ENCODE measurements around the gene HYAL2.
"Not testable (repeated sequence)": the region's sequence is repeated elsewhere in the genome, so short reads cannot be mapped to it uniquely, and the experiment has no call there.

HYAL2 gene

DNA sequence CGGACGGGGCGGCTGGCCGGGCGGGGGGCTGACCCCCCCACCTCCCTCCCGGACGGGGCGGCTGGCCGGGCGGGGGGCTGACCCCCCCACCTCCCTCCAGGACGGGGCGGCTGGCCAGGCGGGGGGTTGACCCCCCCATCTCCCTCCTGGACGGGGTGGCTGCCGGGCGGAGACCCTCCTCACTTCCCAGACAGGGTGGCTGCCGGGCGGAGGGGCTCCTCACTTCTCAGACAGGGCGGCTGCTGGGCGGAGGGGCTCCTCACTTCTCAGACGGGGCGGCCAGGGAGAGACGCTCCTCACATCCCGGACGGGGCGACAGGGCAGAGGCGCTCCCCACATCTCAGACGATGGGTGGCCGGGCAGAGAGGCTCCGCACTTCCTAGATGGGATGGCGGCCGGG is 10.5 kb downstream of the HYAL2 start:
- not testable (repeated sequence) for DNase-seq (ENCODE audit: low read depth in 2 of 2)

- no peak for DNase-seq (ENCODE audit: low read depth in 2 of 2)
Observed at GRCh38 chr3:50304601-50305000, 17.9 kb downstream of the HYAL2 start.

GRCh38 chr3:50303013-50303815 is 19.3 kb downstream of the HYAL2 start, which contains the start of gene HYAL1:
Gene HYAL1, minus strand, starts transcription at chr3:50303574. Its CDS starts 618 bp downstream, at chr3:50302956.
- no peak for DNase-seq (ENCODE audit: low read depth in 2 of 2)

GRCh38 chr3:50302095-50303012 is 20.2 kb downstream of the HYAL2 start:
- DNase-seq (ENCODE audit: low read depth in 2 of 2): no peak

DNA sequence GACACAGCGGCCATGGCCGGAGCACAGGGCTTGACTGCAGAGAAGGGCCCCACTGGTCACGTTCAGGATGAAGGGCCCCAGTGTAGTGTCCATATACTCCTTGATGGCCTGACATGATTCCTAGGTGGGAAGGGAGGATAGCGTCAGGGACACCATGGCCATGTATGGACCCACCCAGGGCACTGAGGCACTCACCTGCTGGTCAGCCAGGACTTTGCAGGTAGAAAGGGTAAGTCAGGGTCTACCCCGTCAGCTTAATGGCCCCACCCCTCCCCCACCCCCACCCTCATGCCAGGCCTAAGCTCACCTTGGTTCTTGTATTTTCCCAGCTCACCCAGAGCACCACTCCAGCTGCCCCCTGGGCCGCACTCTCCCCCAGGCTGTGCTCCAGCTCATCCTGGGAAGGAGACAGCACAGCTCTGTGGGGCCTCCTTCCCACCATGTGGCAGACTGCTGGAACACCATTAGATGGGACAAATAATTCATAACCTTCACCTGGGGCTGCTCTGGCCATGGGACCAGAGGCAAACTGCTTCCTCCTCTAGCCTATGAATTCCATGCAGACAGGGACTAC is 21.8 kb downstream of the HYAL2 start:
- DNase-seq (ENCODE audit: low read depth in 2 of 2): no peak

DNA sequence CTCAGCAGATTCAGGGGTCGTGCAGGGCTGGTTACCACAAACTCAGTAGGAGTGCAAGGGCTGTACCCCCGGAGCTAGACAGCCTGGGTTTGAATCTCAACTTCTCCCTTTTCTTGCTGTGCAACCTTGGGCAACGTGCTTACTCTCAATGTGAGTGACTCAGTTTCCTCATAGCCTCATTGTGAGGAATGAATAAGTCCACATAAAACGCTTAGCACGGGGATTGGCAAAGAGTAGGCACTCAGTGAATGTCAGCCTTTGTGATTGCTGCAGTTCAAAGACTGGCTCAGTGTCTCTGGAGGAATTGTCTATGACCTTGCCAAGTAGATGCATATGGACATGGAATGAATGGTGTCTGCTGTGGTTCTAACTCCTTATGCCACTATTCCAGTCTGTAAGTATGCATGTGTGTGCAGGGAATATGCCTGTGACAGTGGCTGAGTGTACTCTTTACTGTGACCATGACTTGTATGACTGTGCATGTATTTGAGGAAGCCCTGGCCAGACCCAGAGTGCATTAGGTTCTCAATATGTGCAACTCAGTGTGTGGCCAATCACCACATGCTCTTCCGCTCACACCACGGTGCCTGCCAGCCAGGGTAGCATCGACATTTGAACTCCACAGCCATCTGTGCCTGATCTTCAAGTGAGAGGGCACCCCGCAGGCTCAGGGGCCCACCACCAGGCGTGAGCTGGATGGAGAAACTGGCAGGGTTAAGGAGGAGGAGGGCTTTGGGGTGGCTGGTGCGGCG is 22.4 kb downstream of the HYAL2 start:
- peak in 1 of 2 experiments; percentile 6 for DNase-seq (ENCODE audit: low read depth in 2 of 2)

- DNase-seq (ENCODE audit: low read depth in 2 of 2): no peak
Observed at GRCh38 chr3:50299638-50299928, 23.0 kb downstream of the HYAL2 start.

GRCh38 chr3:50298836-50299637 is 23.5 kb downstream of the HYAL2 start, which contains the start of the genes HYAL3 and NAA80:
Gene HYAL3, minus strand, starts transcription at chr3:50299405. Its CDS starts 3,803 bp downstream, at chr3:50295602.
Gene NAA80, minus strand, starts transcription at chr3:50299405. Its CDS starts 1,942 bp downstream, at chr3:50297463.
- peak; percentile 98 to 99 for DNase-seq (ENCODE audit: low read depth in 2 of 2)

- DNase-seq (ENCODE audit: low read depth in 2 of 2): no peak
Observed at GRCh38 chr3:50297896-50298725, 24.4 kb downstream of the HYAL2 start.

DNA sequence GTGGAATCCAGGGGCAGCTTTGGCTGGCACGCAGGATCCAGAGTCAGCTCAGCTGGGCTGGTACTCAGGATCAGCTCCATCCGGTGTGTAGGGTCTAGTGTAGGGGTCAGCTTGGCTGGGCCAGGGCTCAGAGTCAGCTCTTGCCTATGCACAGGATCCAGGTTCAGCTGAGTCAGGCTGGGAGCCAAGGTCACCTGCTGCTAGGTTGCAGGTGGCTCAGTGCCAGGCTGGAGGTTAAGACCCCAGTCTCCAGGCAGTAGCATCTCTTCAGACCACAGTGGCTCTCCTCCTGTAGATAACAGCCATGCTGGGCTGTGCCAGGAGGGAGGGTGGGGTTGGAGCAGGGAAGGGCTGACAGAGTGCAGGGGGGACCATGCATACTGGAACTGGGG is 25.2 kb downstream of the HYAL2 start:
- no peak for DNase-seq (ENCODE audit: low read depth in 2 of 2)

DNA sequence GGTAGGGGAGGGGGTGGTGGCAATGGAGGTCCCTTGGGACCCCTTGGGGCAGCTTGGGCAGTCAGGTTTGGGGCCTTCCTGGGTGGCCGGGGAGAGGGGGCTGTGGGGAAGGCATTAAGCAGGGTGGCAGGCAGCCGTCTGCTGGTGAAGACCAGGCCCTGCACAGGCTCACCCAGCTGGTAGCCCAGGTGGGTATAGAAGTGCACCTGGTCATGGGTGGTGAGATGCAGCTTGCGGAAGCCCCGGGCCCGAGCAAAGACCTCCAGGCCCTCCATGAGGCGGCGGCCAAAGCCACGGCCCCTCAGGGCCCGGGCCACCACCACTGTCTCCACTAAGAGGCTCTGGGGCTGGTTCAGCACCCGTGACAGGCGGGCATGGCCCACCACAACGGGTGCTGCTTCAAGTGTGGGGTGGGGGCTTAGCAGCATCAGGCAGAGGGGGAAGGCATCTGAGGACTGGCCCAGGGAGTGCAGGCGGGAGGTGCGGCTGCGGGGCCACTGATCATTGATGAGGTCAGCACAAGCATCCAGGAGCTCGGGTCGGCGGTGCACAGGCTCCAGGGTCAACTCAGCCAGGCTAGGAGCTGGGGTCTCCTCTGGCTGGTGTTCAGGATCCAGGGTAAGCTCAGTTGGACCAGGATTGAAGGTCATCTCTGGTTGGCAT is 25.7 kb downstream of the HYAL2 start:
- DNase-seq (ENCODE audit: low read depth in 2 of 2): no peak

DNA sequence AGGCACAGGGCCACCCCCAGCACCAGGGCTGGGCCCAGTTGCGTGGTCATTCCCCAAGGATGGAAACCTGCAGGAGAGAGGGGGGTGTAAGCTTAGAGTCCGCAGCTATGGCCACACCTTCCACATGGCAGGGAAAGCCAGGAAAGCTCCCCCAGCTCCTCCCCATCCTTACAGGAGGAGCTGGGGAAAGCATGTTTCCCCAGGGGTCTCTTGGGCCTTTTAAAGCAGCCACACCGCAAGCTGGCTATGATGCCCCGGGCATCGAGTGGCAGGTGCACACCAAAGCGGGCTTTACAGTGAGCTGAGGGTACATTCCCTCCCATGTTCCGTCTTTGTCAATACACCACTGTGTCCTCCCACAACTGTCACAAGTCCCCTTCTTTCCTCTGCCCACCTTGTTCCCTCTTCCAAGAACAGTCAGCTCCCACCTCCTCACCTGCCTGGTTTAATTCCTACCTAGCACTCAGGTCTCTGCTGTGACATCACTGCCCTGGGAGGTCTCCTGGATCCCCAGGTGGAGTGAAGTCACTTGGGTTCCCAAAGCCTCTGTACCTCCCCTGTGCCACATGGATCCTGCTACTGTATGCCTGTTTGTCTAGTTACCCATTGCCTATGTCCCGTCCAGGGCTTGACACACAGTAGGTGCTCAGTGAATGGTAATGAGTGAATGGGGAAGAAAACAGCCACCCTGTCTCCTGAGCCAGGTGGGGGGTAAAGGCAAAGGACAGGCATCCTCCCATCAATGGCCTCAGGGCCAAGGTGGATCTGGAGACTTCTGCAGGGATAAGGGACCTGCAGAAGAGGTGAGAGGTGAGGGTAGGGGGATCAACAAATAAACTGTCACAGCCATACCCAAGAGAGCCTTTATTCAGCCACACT is 26.8 kb downstream of the HYAL2 start:
- no peak for DNase-seq (ENCODE audit: low read depth in 2 of 2)

GRCh38 chr3:50294492-50295403 is 27.8 kb downstream of the HYAL2 start:
- DNase-seq (ENCODE audit: low read depth in 2 of 2): no peak

- no peak for DNase-seq (ENCODE audit: low read depth in 2 of 2)
Observed at GRCh38 chr3:50294089-50294488, 28.5 kb downstream of the HYAL2 start.

DNA sequence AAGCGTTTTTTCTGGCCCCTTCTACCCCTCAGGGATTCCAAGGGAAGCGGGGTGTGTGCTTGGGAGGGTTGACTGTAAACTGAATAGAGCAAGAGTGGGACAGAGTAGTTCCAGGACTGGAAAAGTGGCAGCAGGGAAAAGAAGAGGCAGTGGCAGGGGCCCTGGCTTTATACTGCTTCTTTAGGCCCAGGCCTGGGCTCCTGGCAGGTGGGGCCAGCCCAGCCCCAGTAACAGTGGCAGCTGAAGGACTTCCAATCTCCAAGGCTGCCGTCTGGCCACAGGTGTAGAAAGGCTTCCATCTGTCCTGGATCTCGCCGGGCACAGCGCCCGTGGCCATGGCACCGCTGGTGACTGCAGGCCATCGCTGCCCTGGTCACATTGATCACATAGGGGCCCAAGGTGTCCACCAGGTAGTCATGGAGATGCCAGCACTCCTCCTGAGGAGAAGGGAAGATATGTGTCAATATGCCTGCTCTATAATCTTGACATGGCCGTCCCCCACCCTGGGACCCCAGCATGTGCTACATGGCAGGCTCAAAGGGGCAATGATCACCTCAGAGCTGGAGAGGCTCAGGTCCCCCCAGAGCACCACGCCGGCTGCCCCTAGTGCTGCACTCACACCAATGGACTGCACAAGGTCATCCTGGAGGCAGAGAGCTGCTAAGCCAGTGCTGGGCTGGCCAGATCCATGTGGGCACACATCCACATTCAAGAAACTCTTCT is 29.3 kb downstream of the HYAL2 start:
- no peak for DNase-seq (ENCODE audit: low read depth in 2 of 2)

Data from fibroblast of skin of left quadriceps (primary cell).